ENCODE results near the gene MAP4K2.

MAP4K2 gene

GRCh38 chr11:64790205-64791095, 12.6 kb downstream of the MAP4K2 start:
- DNase-seq = no peak

GRCh38 chr11:64789331-64790204, 13.4 kb downstream of the MAP4K2 start:
- DNase-seq = no peak

GRCh38 chr11:64788321-64789215, 14.4 kb downstream of the MAP4K2 start:
- DNase-seq = no peak

GRCh38 chr11:64787526-64788320, 15.3 kb downstream of the MAP4K2 start:
- peak; percentile 67 to 73 for DNase-seq

- no peak for DNase-seq
These were observed 16.7 kb downstream of the MAP4K2 start for GRCh38 chr11:64786308-64786707.

GRCh38 chr11:64784813-64785581, 18.0 kb downstream of the MAP4K2 start:
- no peak for DNase-seq

- DNase-seq = peak; percentile 100
These were observed 24.3 kb downstream of the MAP4K2 start, which contains the start of gene SF1 for GRCh38 chr11:64778473-64779298. TSS of gene SF1 (minus strand) at chr11:64778542. CDS start at chr11:64778392, 150 bp downstream.

- no peak for DNase-seq
These were observed 24.9 kb downstream of the MAP4K2 start for GRCh38 chr11:64778223-64778472.

GRCh38 chr11:64777449-64778222, 25.4 kb downstream of the MAP4K2 start:
- DNase-seq = peak; percentile 82 to 84

GRCh38 chr11:64776875-64777274, 26.1 kb downstream of the MAP4K2 start:
- no peak for DNase-seq

GRCh38 chr11:64776425-64776824, 26.6 kb downstream of the MAP4K2 start:
- DNase-seq = no peak

- DNase-seq = no peak
These were observed 28.9 kb downstream of the MAP4K2 start for GRCh38 chr11:64774144-64774543.

- no peak for DNase-seq
These were observed 30.6 kb downstream of the MAP4K2 start for GRCh38 chr11:64772303-64773018.

GRCh38 chr11:64771861-64772260, 31.2 kb downstream of the MAP4K2 start:
- DNase-seq = no peak

GRCh38 chr11:64770120-64770519, 32.9 kb downstream of the MAP4K2 start:
- DNase-seq = no peak

- DNase-seq = no peak
These were observed 33.7 kb downstream of the MAP4K2 start for GRCh38 chr11:64769283-64769682.

GRCh38 chr11:64768300-64768694, 34.7 kb downstream of the MAP4K2 start:
- DNase-seq = no peak
